ENCODE results near the gene CNOT6L. TPM values are rescaled to one million over a fixed set of nuclear protein-coding genes. Genes with fewer than 3 reads are reported as not detected.
"Not testable (repeated sequence)": the region's sequence is repeated elsewhere in the genome, so short reads cannot be mapped to it uniquely, and the experiment has no call there.

Gene CNOT6L
- total RNA-seq, 1 experiment from 2014 or later, result 29.4 TPM

GRCh38 chr4:77780762-77781161 is 38.4 kb downstream of the CNOT6L start:
- CTCF ChIA-PET; H3K9me3 ChIP-seq (ENCODE audit: control insufficient read depth in 1 of 2, insufficient read depth in 1 of 2, low read depth in 1 of 2, low read length in 2 of 2); H3K9me2 ChIP-seq (ENCODE audit: insufficient read depth); H3K36me3 ChIP-seq (ENCODE audit: control insufficient read depth in 1 of 2, insufficient read depth in 2 of 2, low read length in 2 of 2); H3K4me1 ChIP-seq (ENCODE audit: control insufficient read depth in 1 of 2, insufficient read depth in 2 of 2, low read length in 2 of 2); ATAC-seq; H2AFZ ChIP-seq (ENCODE audit: low read depth, low read length, poor library complexity, severe bottlenecking); H3K27me3 ChIP-seq (ENCODE audit: insufficient read depth, low read length); BruUV-seq (replicated peaks); DNase-seq (ENCODE audit: low read depth, low spot score); POLR2A ChIA-PET; H3K4me2 ChIP-seq (ENCODE audit: low read length); RAD21 ChIA-PET (ENCODE audit: low non-redundant PET in 1 of 2, low total read pairs in 2 of 2, uncharacterized antibody in 2 of 2, unreplicated experiment in 2 of 2); H3K9ac ChIP-seq (ENCODE audit: low read length); H3K4me3 ChIP-seq (replicated peaks in 1 of 2; ENCODE audit: low read depth in 1 of 2, low read length in 2 of 2); intact Hi-C loops (cut with micrococcal nuclease); H4K20me1 ChIP-seq (ENCODE audit: insufficient read depth); H3K27ac ChIP-seq (ENCODE audit: low read depth, low read length): not testable (repeated sequence)
- peaks cover 37% of the 10 kb centered on the region for H3K79me2 ChIP-seq (ENCODE audit: insufficient read depth, low read length)

- Histone ChIP-seq H3K27ac (ENCODE audit: low read depth, low read length) (no peak overlapping the region), H4K20me1 (ENCODE audit: insufficient read depth) (no peaks in the 10 kb centered on the region; the same call in 1 of the 2 replicates), H2AFZ (ENCODE audit: low read depth, low read length, poor library complexity, severe bottlenecking) (no peak overlapping the region), H3K4me3 (replicated peaks in 1 of 2; ENCODE audit: low read depth in 1 of 2, low read length in 2 of 2) (no peak overlapping the region), H3K9me2 (ENCODE audit: insufficient read depth) (no peaks in the 10 kb centered on the region), H3K4me1 (ENCODE audit: control insufficient read depth in 1 of 2, insufficient read depth in 2 of 2, low read length in 2 of 2) (no peaks in the 10 kb centered on the region), H3K9me3 (ENCODE audit: control insufficient read depth in 1 of 2, insufficient read depth in 1 of 2, low read depth in 1 of 2, low read length in 2 of 2) (no peaks in the 10 kb centered on the region), H3K36me3 (ENCODE audit: control insufficient read depth in 1 of 2, insufficient read depth in 2 of 2, low read length in 2 of 2) (no peaks in the 10 kb centered on the region), H3K79me2 (ENCODE audit: insufficient read depth, low read length) (peaks cover 20% of the 10 kb centered on the region), H3K4me2 (ENCODE audit: low read length) (no peak overlapping the region), H3K9ac (ENCODE audit: low read length) (no peak overlapping the region), H3K27me3 (ENCODE audit: insufficient read depth, low read length) (no peaks in the 10 kb centered on the region)
- intact Hi-C loops (cut with micrococcal nuclease), result no loop called here
- DNase-seq (ENCODE audit: low read depth, low spot score), result no peak
- ChIA-PET RAD21 (ENCODE audit: low non-redundant PET in 1 of 2, low total read pairs in 2 of 2, uncharacterized antibody in 2 of 2, unreplicated experiment in 2 of 2) (no interaction called here), CTCF (no interaction called here), POLR2A (no interaction called here)
- ATAC-seq, result no peak
- no TSS peak for BruUV-seq (replicated peaks)
- TF ChIP-seq SRF (IDR thresholded peaks at IDR 0.05; ENCODE audit: low read depth), result no peak
- TF ChIP-seq, protein P1, sequence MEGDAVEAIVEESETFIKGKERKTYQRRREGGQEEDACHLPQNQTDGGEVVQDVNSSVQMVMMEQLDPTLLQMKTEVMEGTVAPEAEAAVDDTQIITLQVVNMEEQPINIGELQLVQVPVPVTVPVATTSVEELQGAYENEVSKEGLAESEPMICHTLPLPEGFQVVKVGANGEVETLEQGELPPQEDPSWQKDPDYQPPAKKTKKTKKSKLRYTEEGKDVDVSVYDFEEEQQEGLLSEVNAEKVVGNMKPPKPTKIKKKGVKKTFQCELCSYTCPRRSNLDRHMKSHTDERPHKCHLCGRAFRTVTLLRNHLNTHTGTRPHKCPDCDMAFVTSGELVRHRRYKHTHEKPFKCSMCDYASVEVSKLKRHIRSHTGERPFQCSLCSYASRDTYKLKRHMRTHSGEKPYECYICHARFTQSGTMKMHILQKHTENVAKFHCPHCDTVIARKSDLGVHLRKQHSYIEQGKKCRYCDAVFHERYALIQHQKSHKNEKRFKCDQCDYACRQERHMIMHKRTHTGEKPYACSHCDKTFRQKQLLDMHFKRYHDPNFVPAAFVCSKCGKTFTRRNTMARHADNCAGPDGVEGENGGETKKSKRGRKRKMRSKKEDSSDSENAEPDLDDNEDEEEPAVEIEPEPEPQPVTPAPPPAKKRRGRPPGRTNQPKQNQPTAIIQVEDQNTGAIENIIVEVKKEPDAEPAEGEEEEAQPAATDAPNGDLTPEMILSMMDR (IDR thresholded peaks at IDR 0.05 in 2 of 3, conservative IDR thresholded peaks at IDR 0.05 in 1 of 3; ENCODE audit: borderline replicate concordance in 1 of 3, insufficient read depth in 1 of 3, low read depth in 2 of 3, low read length in 2 of 3), result no peak
- TF ChIP-seq, protein P2, sequence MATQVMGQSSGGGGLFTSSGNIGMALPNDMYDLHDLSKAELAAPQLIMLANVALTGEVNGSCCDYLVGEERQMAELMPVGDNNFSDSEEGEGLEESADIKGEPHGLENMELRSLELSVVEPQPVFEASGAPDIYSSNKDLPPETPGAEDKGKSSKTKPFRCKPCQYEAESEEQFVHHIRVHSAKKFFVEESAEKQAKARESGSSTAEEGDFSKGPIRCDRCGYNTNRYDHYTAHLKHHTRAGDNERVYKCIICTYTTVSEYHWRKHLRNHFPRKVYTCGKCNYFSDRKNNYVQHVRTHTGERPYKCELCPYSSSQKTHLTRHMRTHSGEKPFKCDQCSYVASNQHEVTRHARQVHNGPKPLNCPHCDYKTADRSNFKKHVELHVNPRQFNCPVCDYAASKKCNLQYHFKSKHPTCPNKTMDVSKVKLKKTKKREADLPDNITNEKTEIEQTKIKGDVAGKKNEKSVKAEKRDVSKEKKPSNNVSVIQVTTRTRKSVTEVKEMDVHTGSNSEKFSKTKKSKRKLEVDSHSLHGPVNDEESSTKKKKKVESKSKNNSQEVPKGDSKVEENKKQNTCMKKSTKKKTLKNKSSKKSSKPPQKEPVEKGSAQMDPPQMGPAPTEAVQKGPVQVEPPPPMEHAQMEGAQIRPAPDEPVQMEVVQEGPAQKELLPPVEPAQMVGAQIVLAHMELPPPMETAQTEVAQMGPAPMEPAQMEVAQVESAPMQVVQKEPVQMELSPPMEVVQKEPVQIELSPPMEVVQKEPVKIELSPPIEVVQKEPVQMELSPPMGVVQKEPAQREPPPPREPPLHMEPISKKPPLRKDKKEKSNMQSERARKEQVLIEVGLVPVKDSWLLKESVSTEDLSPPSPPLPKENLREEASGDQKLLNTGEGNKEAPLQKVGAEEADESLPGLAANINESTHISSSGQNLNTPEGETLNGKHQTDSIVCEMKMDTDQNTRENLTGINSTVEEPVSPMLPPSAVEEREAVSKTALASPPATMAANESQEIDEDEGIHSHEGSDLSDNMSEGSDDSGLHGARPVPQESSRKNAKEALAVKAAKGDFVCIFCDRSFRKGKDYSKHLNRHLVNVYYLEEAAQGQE (IDR thresholded peaks at IDR 0.05; ENCODE audit: low read depth), result no peak
These were observed 41.9 kb downstream of the CNOT6L start for GRCh38 chr4:77777135-77777807.

All from HCT116 (cell line).